Vagina (tissue), 2 donors: ENCODE measurements around the gene GART. TPM values are rescaled to one million over a fixed set of nuclear protein-coding genes. Genes with fewer than 3 reads are reported as not detected.

Experiments used
- DNase-seq, 2 donors: peaks; one replicate each; pipeline ENCODE4 v3.0.0-alpha.2; 2017; ENCODE audit errors: extremely low spot score in 2 of 2
- H3K27ac ChIP-seq: fragments of 200-600 bp; sonication (generic); one replicate; pipeline ENCODE4 v1.5.1; 2019
- H3K27me3 ChIP-seq: fragments of 200-600 bp; sonication (generic); one replicate; pipeline ENCODE4 v1.5.1; 2019
- H3K36me3 ChIP-seq, 2 donors: fragments of 200-600 bp; sonication (generic); one replicate each; pipeline ENCODE4 v1.5.1; 2017 to 2019
- H3K4me1 ChIP-seq: fragments of 200-600 bp; sonication (generic); one replicate; pipeline ENCODE4 v1.5.1; 2019
- H3K4me3 ChIP-seq, 2 donors: fragments of 200-600 bp; sonication (generic); 1 replicate in 1 of 2; 2 replicates in 1 of 2; pipeline ENCODE4 v1.5.1; 2016 to 2019
- H3K9me3 ChIP-seq: fragments of 200-600 bp; sonication (generic); one replicate; pipeline ENCODE4 v1.5.1; 2019
- CTCF ChIP-seq, 3 experiments: fragments of 450-650 bp in 2 of 3; fragments of 200-600 bp in 1 of 3; sonication (generic) in 1 of 3; IDR thresholded peaks; one replicate each; pipeline ENCODE4 v1.5.1; 2017 to 2019; ENCODE audit warnings: antibody characterized with exemption in 3 of 3, mild to moderate bottlenecking in 2 of 3, moderate library complexity in 2 of 3
- POLR2A ChIP-seq, 2 donors: fragments of 450-650 bp; IDR thresholded peaks; one replicate each; pipeline ENCODE4 v1.6.1; 2017; ENCODE audit warnings: antibody characterized with exemption in 2 of 2, mild to moderate bottlenecking in 2 of 2, moderate library complexity in 2 of 2
- POLR2AphosphoS5 ChIP-seq, 2 donors: sonication (generic); formaldehyde crosslinking; IDR thresholded peaks; one replicate each; pipeline ENCODE4 v1.9.0; 2017; ENCODE audit warnings: antibody characterized with exemption in 2 of 2, mild to moderate bottlenecking in 2 of 2, low read depth in 1 of 2; ENCODE audit not compliant: insufficient read depth in 1 of 2
- intact Hi-C: fragments of 100-400 bp; cut with DNase I; formaldehyde crosslinking; loops from one replicate; pipeline ENCODE4 v1.15.1; 2023
- total RNA-seq: library from RNA; depleted of rRNA; stranded (reverse); fragments of >200 nt; gene quantifications from one replicate; pipeline ENCODE4 v1.2.3, GENCODE V29; 2016

The GART gene
- total RNA-seq, 1 donor from 2014 or later = 47.6 TPM

GRCh38 chr21:33455686-33456446, 86.1 kb downstream of the GART start:
- TF ChIP-seq CTCF (IDR thresholded peaks at IDR 0.05) (no peak), POLR2A (IDR thresholded peaks at IDR 0.05) (no peak), POLR2AphosphoS5 (IDR thresholded peaks at IDR 0.05; ENCODE audit: insufficient read depth in 1 of 2, low read depth in 1 of 2) (no peak)
- Histone ChIP-seq H3K27me3 (no peaks in the 10 kb centered on the region), H3K4me3 (no peak overlapping the region), H3K27ac (no peak overlapping the region), H3K4me1 (no peaks in the 10 kb centered on the region), H3K9me3 (no peaks in the 10 kb centered on the region), H3K36me3 (peaks cover 0 to 33% of the 10 kb centered on the region in 2 donors)
- intact Hi-C loops = no loop called here
- no peak for DNase-seq

Other genes starting within 250 kb of the GART start
- 20.4 TPM for gene IFNAR1, start 217.1 kb downstream of the GART start, total RNA-seq
- gene IFNGR2, start 138.7 kb downstream of the GART start, total RNA-seq = 89.6 TPM
- gene TMEM50B, start 62.1 kb downstream of the GART start, total RNA-seq = 42.5 TPM
- 1.5 TPM for gene DNAJC28, start 50.4 kb downstream of the GART start, total RNA-seq
- 212 TPM for gene SON, start 921 bp upstream of the GART start, total RNA-seq
- gene DONSON, start 46.6 kb upstream of the GART start, total RNA-seq = 10.3 TPM
- 56.2 TPM for gene CRYZL1, start 99.6 kb upstream of the GART start, total RNA-seq
- gene ITSN1, start 100.4 kb upstream of the GART start, total RNA-seq = 46.9 TPM